K562 (cell line): ENCODE data around the gene SCN1B. TPM values are rescaled to one million over a fixed set of nuclear protein-coding genes. Genes with fewer than 3 reads are reported as not detected.

Experiments
- ATAC-seq: fragments of 200-7000 bp; cut with Tn5 transposase; 3 replicates; pipeline ENCODE4 v1.9.1; 2020; ENCODE audit warnings: moderate library complexity
- BruUV-seq: library from RNA; stranded (reverse); fragments of 400-500 nt; replicated peaks from 2 replicates; lab custom pipeline; 2021; lab: Mats Ljungman, UMichigan
- CTCF ChIA-PET: fragments of 300-600 bp; formaldehyde crosslinking; extraction: SDS; loops from one replicate; lab custom pipeline; 2021; ENCODE audit warnings: low intra/inter-chr PET ratio; lab: Yijun Ruan, JAX
- POLR2A ChIA-PET: fragments of 300-600, 350-650 bp; sonication (Branson Sonifier 250); formaldehyde crosslinking; extraction: SDS; loops from one replicate; lab custom pipeline; 2021; ENCODE audit warnings: antibody characterized with exemption, inconsistent platforms; lab: Yijun Ruan, JAX
- DNase-seq, 4 experiments: peaks; one replicate each; pipeline versions ENCODE4 v3.0.0 to v3.0.0-alpha.2; 2011 to 2018; ENCODE audit warnings: low spot score in 3 of 4, mixed read lengths in 3 of 4; ENCODE audit errors: extremely low read depth in 1 of 4
- FAIRE-seq: peaks from 2 replicates; lab custom pipeline; 2011; peaks lifted over from hg19 to GRCh38; lab: Jason Lieb, UNC
- H2AFZ ChIP-seq: 2 replicates; pipeline ENCODE4 v1.6.0; 2011; ENCODE audit warnings: low read depth, low read length, control low read depth, inconsistent platforms
- H3K27ac ChIP-seq: fragments of 200-600 bp; 3 replicates; pipeline ENCODE4 v1.8.0; 2011; ENCODE audit warnings: low read depth, mild to moderate bottlenecking, control low read depth, inconsistent platforms, low read length, moderate library complexity, mixed read lengths; ENCODE audit errors: extremely low read depth
- H3K27me3 ChIP-seq, 2 experiments: fragments of 300-600 bp in 1 of 2; 2 replicates in 1 of 2; 3 replicates in 1 of 2; pipeline versions ENCODE4 v1.6.0 to v1.8.0; 2011; ENCODE audit warnings: inconsistent platforms in 2 of 2, low read length in 2 of 2, mild to moderate bottlenecking in 1 of 2, mixed read lengths in 1 of 2, moderate library complexity in 1 of 2; ENCODE audit not compliant: control insufficient read depth in 2 of 2, insufficient read depth in 2 of 2
- H3K36me3 ChIP-seq: fragments of 300-600 bp; 3 replicates; pipeline ENCODE4 v1.8.0; 2011; ENCODE audit warnings: mild to moderate bottlenecking, low read length, inconsistent platforms; ENCODE audit not compliant: control insufficient read depth, insufficient read depth
- H3K4me1 ChIP-seq, 2 experiments: fragments of 200-600 bp in 1 of 2; replicated peaks in 1 of 2; 2 replicates in 1 of 2; 3 replicates in 1 of 2; pipeline versions ENCODE4 v1.5.1 to v1.8.0; 2011; ENCODE audit warnings: inconsistent platforms in 2 of 2, low read length in 2 of 2, mild to moderate bottlenecking in 1 of 2, mixed read lengths in 1 of 2, moderate library complexity in 1 of 2; ENCODE audit not compliant: control insufficient read depth in 2 of 2, insufficient read depth in 2 of 2
- H3K4me2 ChIP-seq: 2 replicates; pipeline ENCODE4 v1.6.1; 2011; ENCODE audit warnings: low read length, control low read depth, inconsistent platforms, mixed read lengths; ENCODE audit not compliant: insufficient read depth
- H3K4me3 ChIP-seq: fragments of 200-600 bp; sonication (generic), shearing (Covaris generic); 2 replicates; pipeline ENCODE4 v1.5.1; 2016; ENCODE audit warnings: control low read depth, inconsistent platforms
- H3K79me2 ChIP-seq: fragments of 200-600 bp; 3 replicates; pipeline ENCODE4 v1.8.0; 2011; ENCODE audit warnings: low read length, inconsistent platforms; ENCODE audit not compliant: control insufficient read depth, insufficient read depth
- H3K9ac ChIP-seq, 2 experiments: 2 replicates each; pipeline versions ENCODE4 v1.6.0 to v1.6.1; 2011; ENCODE audit warnings: low read depth in 2 of 2, low read length in 2 of 2, control low read depth in 1 of 2, inconsistent platforms in 1 of 2, mild to moderate bottlenecking in 1 of 2, mixed read lengths in 1 of 2; ENCODE audit not compliant: insufficient read depth in 1 of 2
- H3K9me1 ChIP-seq: one replicate; pipeline ENCODE4 v1.6.0; 2011; ENCODE audit warnings: inconsistent platforms, mild to moderate bottlenecking, low read length, moderate library complexity; ENCODE audit not compliant: control insufficient read depth, insufficient read depth
- H3K9me3 ChIP-seq: replicated peaks from 2 replicates; pipeline ENCODE4 v1.5.1; 2011; ENCODE audit warnings: low read depth, low read length, inconsistent platforms; ENCODE audit not compliant: control insufficient read depth, insufficient read depth
- H4K20me1 ChIP-seq: replicated peaks from 2 replicates; pipeline ENCODE4 v1.6.1; 2011; ENCODE audit warnings: low read length, inconsistent platforms, mixed read lengths; ENCODE audit not compliant: control insufficient read depth, insufficient read depth
- BRCA1 ChIP-seq, 2 experiments: fragments of 450-650 bp in 1 of 2; sonication (generic) in 1 of 2; formaldehyde crosslinking in 1 of 2; IDR thresholded peaks; 2 replicates each; pipeline versions ENCODE4 v1.5.0 to v1.6.1; 2017 to 2020; ENCODE audit warnings: mild to moderate bottlenecking in 1 of 2, missing genetic modification reagents in 1 of 2
- CHD4 ChIP-seq: fragments of 200-600 bp; sonication (generic); IDR thresholded peaks from 3 replicates; pipeline ENCODE4 v1.6.1; 2012; ENCODE audit warnings: low read depth, mild to moderate bottlenecking, mixed read lengths, low read length, inconsistent platforms; ENCODE audit not compliant: insufficient read depth, insufficient replicate concordance, poor library complexity, severe bottlenecking
- GTF2E2 ChIP-seq: fragments of 200-800 bp; sonication (Bioruptor generic); IDR thresholded peaks from 2 replicates; pipeline ENCODE4 v1.6.1; 2016; ENCODE audit warnings: missing genetic modification characterization, missing compliant biosample characterization
- HMG20B ChIP-seq: fragments of 250-450 bp; sonication (Bioruptor Pico); IDR thresholded peaks from 2 replicates; pipeline ENCODE4 v1.5.0; 2021; ENCODE audit warnings: mild to moderate bottlenecking
- ILK ChIP-seq: fragments of 450-650 bp; IDR thresholded peaks from 2 replicates; pipeline ENCODE4 v1.6.1; 2016; ENCODE audit warnings: missing genetic modification characterization, low read depth, mild to moderate bottlenecking, missing compliant biosample characterization, moderate library complexity, borderline replicate concordance
- NRF1 ChIP-seq, 2 experiments: fragments of 450-650 bp; IDR thresholded peaks in 1 of 2; conservative IDR thresholded peaks in 1 of 2; 2 replicates each; pipeline ENCODE4 v1.6.1; 2014; ENCODE audit warnings: mild to moderate bottlenecking in 2 of 2
- POLR2AphosphoS2 ChIP-seq: IDR thresholded peaks from 2 replicates; pipeline ENCODE4 v1.6.1; 2012; ENCODE audit warnings: low read length, improper control_type of control experiment
- RNF2 ChIP-seq: sonication (generic); IDR thresholded peaks from 2 replicates; pipeline ENCODE4 v1.6.1; 2016
- SMAD1 ChIP-seq: fragments of 150-350 bp; IDR thresholded peaks from 2 replicates; pipeline ENCODE4 v1.6.1; 2014; ENCODE audit warnings: low read length, low read depth; ENCODE audit not compliant: partially characterized antibody
- TRIM28 ChIP-seq: fragments of 450-650 bp; IDR thresholded peaks from 2 replicates; pipeline ENCODE4 v1.6.1; 2017
- ZKSCAN1 ChIP-seq: fragments of 150-350 bp; IDR thresholded peaks from 2 replicates; pipeline ENCODE4 v1.6.1; 2016; ENCODE audit warnings: low read depth, low read length
- ZNF121 ChIP-seq: sonication (generic); formaldehyde crosslinking; conservative IDR thresholded peaks from 2 replicates; pipeline ENCODE4 v1.8.0; 2022; ENCODE audit warnings: missing genetic modification reagents
- ZNF3 ChIP-seq: fragments of 250-450 bp; sonication (Bioruptor Pico); IDR thresholded peaks from 2 replicates; pipeline ENCODE4 v1.5.0; 2021; ENCODE audit warnings: mild to moderate bottlenecking, moderate library complexity
- ZNF408 ChIP-seq: fragments of 250-450 bp; sonication (Bioruptor Pico); IDR thresholded peaks from 2 replicates; pipeline ENCODE4 v1.4.0; 2020; ENCODE audit warnings: low read depth, mild to moderate bottlenecking, moderate library complexity
- ZNF586 ChIP-seq: fragments of 450-650 bp; formaldehyde crosslinking; conservative IDR thresholded peaks from 2 replicates; pipeline ENCODE4 v1.4.0; 2020; ENCODE audit warnings: mild to moderate bottlenecking, moderate library complexity
- ZNF764 ChIP-seq: fragments of 250-450 bp; sonication (Bioruptor Pico); IDR thresholded peaks from 2 replicates; pipeline ENCODE4 v1.4.0; 2020; ENCODE audit warnings: low read depth, mild to moderate bottlenecking, moderate library complexity
- WGBS: fragments of 100-300 bp; shearing (Covaris generic); methylation state at CpG from one replicate; pipeline ENCODE4 v1.1.6; 2016; ENCODE audit warnings: low coverage, mixed read lengths; ENCODE audit not compliant: insufficient coverage; ENCODE audit errors: missing lambda C conversion rate; 5-methylcytosine and 5-hydroxymethylcytosine counted together
- in situ Hi-C: fragments of 300-500 bp; cut with MboI; formaldehyde crosslinking; loops from 4 replicates; pipeline ENCODE4 v1.15.0; 2018; ENCODE audit warnings: inconsistent platforms, mixed read lengths
- intact Hi-C: fragments of 100-400 bp; cut with micrococcal nuclease; formaldehyde crosslinking; loops from 2 replicates; pipeline ENCODE4 v1.14.2; 2022
- polyA plus RNA-seq, 8 experiments: library from polyadenylated mRNA; depleted of rRNA in 4 of 8; stranded (reverse) in 5 of 8; unstranded in 3 of 8; fragments of >200 nt; fragmentation: Nextera tagmentation in 2 of 8; fragmentation: Illumina TruSeq in 1 of 8; extraction: Ambion mirVana in 2 of 8; extraction: Trizol in 1 of 8; gene quantifications; 2 replicates each; pipeline versions ENCODE4 v1.2.1 to v1.2.3, GENCODE V29; 2011 to 2014; ENCODE audit warnings: inconsistent platforms in 1 of 8, missing spikeins in 1 of 8
- total RNA-seq, 7 experiments: library from RNA; depleted of rRNA in 6 of 7; stranded (reverse); fragments of >200 nt in 6 of 7; fragmentation: Illumina TruSeq in 2 of 7; extraction: Trizol in 2 of 7; gene quantifications; 2 replicates each; pipeline versions ENCODE4 v1.2.1 to v1.2.3, GENCODE V29; 2011 to 2021; ENCODE audit warnings: low replicate concordance in 1 of 7

Gene SCN1B
- total and polyA plus RNA-seq, 9 of the 15 experiments (the other 6 are each of a cell fraction or from before 2014, with no cell fraction given): 0.03 to 2.5 (median 0.91) TPM

- TF ChIP-seq HMG20B (CRISPR knock-in tag) (no peak), BRCA1 (IDR thresholded peaks at IDR 0.05) (no peak), BRCA1 (CRISPR knock-in tag; IDR thresholded peaks at IDR 0.05) (no peak), ZNF586 (no peak), ZNF121 (CRISPR knock-in tag) (no peak), SMAD1 (no peak), ZKSCAN1 (no peak)
Observed at GRCh38 chr19:34988119-34988518, 42.2 kb upstream of the SCN1B start (continued).

GRCh38 chr19:34989298-34989697 is 41.0 kb upstream of the SCN1B start:
- no peak overlapping the region for H3K27ac ChIP-seq
- POLR2A ChIA-PET: interaction anchor here (1.8 to 2.3 kb wide), 2 partner anchors 8 to 10 kb away, joined by 3 to 9 read pairs; partner anchors contain the start of gene GRAMD1A
- CTCF ChIA-PET: no interaction called here

More at GRCh38 chr19:34989298-34989697, 41.0 kb upstream of the SCN1B start:
- no peaks in the 10 kb centered on the region for H4K20me1 ChIP-seq
- WGBS: 5% methylated on average over 6 of the region's 6 CpGs
- no peak overlapping the region for H3K9ac ChIP-seq
- intact Hi-C loops: no loop called here
- no peaks in the 10 kb centered on the region for H3K79me2 ChIP-seq
- no peak overlapping the region for H2AFZ ChIP-seq
- H3K4me3 ChIP-seq: no peak overlapping the region
- peaks cover 7% of the 10 kb centered on the region for H3K9me3 ChIP-seq
- H3K4me2 ChIP-seq: no peak overlapping the region
- in situ Hi-C loops: no loop called here
- FAIRE-seq: no peak
- no TSS peak for BruUV-seq
- no peaks in the 10 kb centered on the region for H3K36me3 ChIP-seq
- ATAC-seq: no peak
- no peak for DNase-seq
- H3K27me3 ChIP-seq: peaks cover 0 to 14% of the 10 kb centered on the region in 2 experiments; a peak in 1 of 5 replicates
- H3K4me1 ChIP-seq: no peaks in the 10 kb centered on the region; a peak in 1 of 5 replicates
- no peak for TF ChIP-seq GTF2E2 (tag)
- no peak for TF ChIP-seq ZNF408
- TF ChIP-seq RNF2: no peak
- TF ChIP-seq NRF1 (conservative IDR thresholded peaks at IDR 0.05 in 1 of 2, IDR thresholded peaks at IDR 0.05 in 1 of 2): no peak
- no peak for TF ChIP-seq POLR2AphosphoS2
- no peak for TF ChIP-seq TRIM28
- TF ChIP-seq ZNF764 (CRISPR knock-in tag): no peak
- TF ChIP-seq ZNF3 (CRISPR knock-in tag): no peak
- TF ChIP-seq CHD4: no peak
- TF ChIP-seq ILK (tag): no peak
- H3K9me1 ChIP-seq: no peaks in the 10 kb centered on the region
